ENCODE results near the gene CA12.

DNA sequence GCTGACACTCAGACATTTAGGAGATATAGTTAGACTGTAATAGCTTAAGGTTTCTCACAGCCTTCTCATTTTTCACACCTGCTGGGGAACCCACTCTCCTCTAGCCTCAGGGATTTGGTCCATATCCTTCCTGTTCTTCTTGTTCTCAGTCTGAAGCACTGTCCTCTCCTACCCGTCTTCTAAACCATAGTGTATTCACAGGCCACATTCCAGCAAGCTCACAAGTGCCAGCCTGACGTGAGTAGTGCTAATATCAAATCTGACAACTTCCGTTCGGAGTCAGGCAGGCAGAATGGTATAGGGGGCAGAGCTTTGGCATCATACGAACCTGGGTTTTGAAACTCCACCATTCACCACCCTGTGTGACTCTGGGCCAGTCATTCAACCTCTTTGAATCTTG, 6.9 kb upstream of the CA12 start:
- TF ChIP-seq, protein P1, sequence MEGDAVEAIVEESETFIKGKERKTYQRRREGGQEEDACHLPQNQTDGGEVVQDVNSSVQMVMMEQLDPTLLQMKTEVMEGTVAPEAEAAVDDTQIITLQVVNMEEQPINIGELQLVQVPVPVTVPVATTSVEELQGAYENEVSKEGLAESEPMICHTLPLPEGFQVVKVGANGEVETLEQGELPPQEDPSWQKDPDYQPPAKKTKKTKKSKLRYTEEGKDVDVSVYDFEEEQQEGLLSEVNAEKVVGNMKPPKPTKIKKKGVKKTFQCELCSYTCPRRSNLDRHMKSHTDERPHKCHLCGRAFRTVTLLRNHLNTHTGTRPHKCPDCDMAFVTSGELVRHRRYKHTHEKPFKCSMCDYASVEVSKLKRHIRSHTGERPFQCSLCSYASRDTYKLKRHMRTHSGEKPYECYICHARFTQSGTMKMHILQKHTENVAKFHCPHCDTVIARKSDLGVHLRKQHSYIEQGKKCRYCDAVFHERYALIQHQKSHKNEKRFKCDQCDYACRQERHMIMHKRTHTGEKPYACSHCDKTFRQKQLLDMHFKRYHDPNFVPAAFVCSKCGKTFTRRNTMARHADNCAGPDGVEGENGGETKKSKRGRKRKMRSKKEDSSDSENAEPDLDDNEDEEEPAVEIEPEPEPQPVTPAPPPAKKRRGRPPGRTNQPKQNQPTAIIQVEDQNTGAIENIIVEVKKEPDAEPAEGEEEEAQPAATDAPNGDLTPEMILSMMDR (IDR thresholded peaks at IDR 0.05), result no peak
- TF ChIP-seq, protein P2, sequence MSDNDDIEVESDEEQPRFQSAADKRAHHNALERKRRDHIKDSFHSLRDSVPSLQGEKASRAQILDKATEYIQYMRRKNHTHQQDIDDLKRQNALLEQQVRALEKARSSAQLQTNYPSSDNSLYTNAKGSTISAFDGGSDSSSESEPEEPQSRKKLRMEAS (CRISPR knock-in tag; IDR thresholded peaks at IDR 0.05), result no peak
- no peak for TF ChIP-seq ELF4 (CRISPR knock-in tag; IDR thresholded peaks at IDR 0.05; ENCODE audit: low read depth)
- no peak for TF ChIP-seq ZNF416 (CRISPR knock-in tag; IDR thresholded peaks at IDR 0.05)
- TF ChIP-seq CREB1 (CRISPR knock-in tag; IDR thresholded peaks at IDR 0.05), result no peak
- TF ChIP-seq SMAD3 (CRISPR knock-in tag; IDR thresholded peaks at IDR 0.05; ENCODE audit: borderline replicate concordance), result no peak
- no peak for TF ChIP-seq CBFB (CRISPR knock-in tag; IDR thresholded peaks at IDR 0.05; ENCODE audit: low read depth)
- TF ChIP-seq SP1 (CRISPR knock-in tag; conservative IDR thresholded peaks at IDR 0.05), result no peak
- TF ChIP-seq NFYB (CRISPR knock-in tag; conservative IDR thresholded peaks at IDR 0.05; ENCODE audit: low read depth), result no peak
- TF ChIP-seq TCF7 (CRISPR knock-in tag; IDR thresholded peaks at IDR 0.05; ENCODE audit: low read depth), result no peak
- no peak for TF ChIP-seq ATF1 (CRISPR knock-in tag; IDR thresholded peaks at IDR 0.05)
